Mesothelial cell of epicardium (in vitro differentiated cells): ENCODE results near the gene LRMDA. TPM values are rescaled to one million over a fixed set of nuclear protein-coding genes. Genes with fewer than 3 reads are reported as not detected.

Source experiments
- DNase-seq, 2 experiments: peaks; one replicate each; pipeline ENCODE4 v3.0.0; 2021; ENCODE audit warnings: low spot score in 2 of 2; ENCODE audit not compliant: unreplicated experiment in 2 of 2
- H3K27ac Mint-ChIP-seq: 2 replicates; pipeline ENCODE4 v1.8.0; 2021; ENCODE audit warnings: mixed read lengths
- H3K27me3 Mint-ChIP-seq: 2 replicates; pipeline ENCODE4 v1.8.0; 2021; ENCODE audit warnings: low read depth, mixed read lengths
- H3K36me3 Mint-ChIP-seq: 2 replicates; pipeline ENCODE4 v1.8.0; 2021; ENCODE audit warnings: mixed read lengths
- H3K4me1 Mint-ChIP-seq: 2 replicates; pipeline ENCODE4 v1.8.0; 2021; ENCODE audit warnings: mixed read lengths
- H3K4me3 Mint-ChIP-seq: 2 replicates; pipeline ENCODE4 v1.8.0; 2021; ENCODE audit warnings: mild to moderate bottlenecking, moderate library complexity, mixed read lengths
- H3K9me3 Mint-ChIP-seq: 2 replicates; pipeline ENCODE4 v1.8.0; 2021; ENCODE audit warnings: mixed read lengths
- CTCF ChIP-seq: fragments of 200-600 bp; sonication (generic); IDR thresholded peaks from one replicate; pipeline ENCODE4 v1.5.0; 2021; ENCODE audit warnings: antibody characterized with exemption; ENCODE audit not compliant: unreplicated experiment
- total RNA-seq: library from RNA; stranded (reverse); gene quantifications from 3 replicates; pipeline ENCODE4 v1.2.1, GENCODE V29; 2021

Gene LRMDA
- total RNA-seq, 1 donor from 2014 or later, result 2.0 TPM

GRCh38 chr10:76034353-76035205 is 603.2 kb downstream of the LRMDA start:
- peaks cover 36% of the 10 kb centered on the region for H3K27me3 Mint-ChIP-seq
- peaks cover 5% of the 10 kb centered on the region for H3K36me3 Mint-ChIP-seq
- H3K27ac Mint-ChIP-seq, result no peak overlapping the region
- no peak for TF ChIP-seq CTCF
- peak overlapping the region; percentile 36 for H3K4me3 Mint-ChIP-seq
- H3K4me1 Mint-ChIP-seq, result peaks cover 32% of the 10 kb centered on the region
- DNase-seq, result no peak
- H3K9me3 Mint-ChIP-seq, result peaks cover 7% of the 10 kb centered on the region

GRCh38 chr10:76035206-76036110 is 604.0 kb downstream of the LRMDA start:
- H3K36me3 Mint-ChIP-seq, result peaks cover 9% of the 10 kb centered on the region
- peak overlapping the region; percentile 36 for H3K4me3 Mint-ChIP-seq
- TF ChIP-seq CTCF, result no peak
- peaks cover 14% of the 10 kb centered on the region for H3K9me3 Mint-ChIP-seq
- H3K27ac Mint-ChIP-seq, result peak overlapping the region; percentile 44
- peaks cover 32% of the 10 kb centered on the region for H3K27me3 Mint-ChIP-seq
- DNase-seq, result no peak
- H3K4me1 Mint-ChIP-seq, result peaks cover 32% of the 10 kb centered on the region

- DNase-seq, result peak; percentile 61 to 88
- peak; percentile 92 for TF ChIP-seq CTCF
- Mint-ChIP-seq H3K4me1 (peaks cover 32% of the 10 kb centered on the region), H3K9me3 (peaks cover 19% of the 10 kb centered on the region), H3K27me3 (peaks cover 28% of the 10 kb centered on the region), H3K27ac (peak overlapping the region; percentile 44), H3K36me3 (peaks cover 9% of the 10 kb centered on the region), H3K4me3 (no peak overlapping the region)
These were observed 604.9 kb downstream of the LRMDA start for GRCh38 chr10:76036111-76036940.

GRCh38 chr10:76036962-76037361 is 605.5 kb downstream of the LRMDA start:
- H3K4me3 Mint-ChIP-seq, result no peak overlapping the region
- peaks cover 9% of the 10 kb centered on the region for H3K36me3 Mint-ChIP-seq
- DNase-seq, result no peak
- TF ChIP-seq CTCF, result no peak
- no peak overlapping the region for H3K27ac Mint-ChIP-seq
- peaks cover 28% of the 10 kb centered on the region for H3K27me3 Mint-ChIP-seq
- H3K9me3 Mint-ChIP-seq, result peaks cover 19% of the 10 kb centered on the region
- peaks cover 38% of the 10 kb centered on the region for H3K4me1 Mint-ChIP-seq

- Mint-ChIP-seq H3K4me1 (peaks cover 38% of the 10 kb centered on the region), H3K27me3 (peaks cover 24% of the 10 kb centered on the region), H3K4me3 (no peak overlapping the region), H3K9me3 (peaks cover 19% of the 10 kb centered on the region), H3K36me3 (peaks cover 9% of the 10 kb centered on the region), H3K27ac (no peak overlapping the region)
- DNase-seq, result no peak
- TF ChIP-seq CTCF, result no peak
These were observed 606.2 kb downstream of the LRMDA start for GRCh38 chr10:76037531-76038155.
